Liver (tissue), 9 donors: ENCODE measurements around the gene UNC79. TPM values are rescaled to one million over a fixed set of nuclear protein-coding genes. Genes with fewer than 3 reads are reported as not detected.

ENCODE experiments used
- DNase-seq: peaks from one replicate; pipeline ENCODE4 v3.0.0-alpha.2; 2017; ENCODE audit warnings: low spot score
- H3K27ac ChIP-seq, 2 donors: one replicate each; pipeline ENCODE4 v1.7.0; 2013; ENCODE audit warnings: inconsistent platforms in 2 of 2, low read length in 2 of 2, control low read depth in 1 of 2, low read depth in 1 of 2, mild to moderate bottlenecking in 1 of 2
- H3K27me3 ChIP-seq, 4 donors: one replicate each; pipeline versions ENCODE4 v1.6.1 to v1.7.0; 2013; ENCODE audit warnings: low read length in 3 of 4, inconsistent platforms in 1 of 4, mild to moderate bottlenecking in 1 of 4, moderate library complexity in 1 of 4; ENCODE audit not compliant: control insufficient read depth in 4 of 4, insufficient read depth in 4 of 4
- H3K36me3 ChIP-seq, 4 donors: one replicate each; pipeline versions ENCODE4 v1.6.1 to v1.7.0; 2013; ENCODE audit warnings: low read length in 3 of 4, mild to moderate bottlenecking in 3 of 4, low read depth in 1 of 4, moderate library complexity in 1 of 4; ENCODE audit not compliant: control insufficient read depth in 4 of 4, insufficient read depth in 3 of 4
- H3K4me1 ChIP-seq, 4 donors: one replicate each; pipeline versions ENCODE4 v1.6.1 to v1.7.0; 2013; ENCODE audit warnings: low read length in 3 of 4, mild to moderate bottlenecking in 3 of 4, moderate library complexity in 1 of 4; ENCODE audit not compliant: control insufficient read depth in 4 of 4, insufficient read depth in 4 of 4
- H3K4me3 ChIP-seq, 3 donors: one replicate each; pipeline versions ENCODE4 v1.6.1 to v1.7.0; 2013; ENCODE audit warnings: low read length in 3 of 3, control low read depth in 1 of 3, low read depth in 1 of 3, mild to moderate bottlenecking in 1 of 3
- H3K9ac ChIP-seq, 2 donors: one replicate each; pipeline ENCODE4 v1.7.0; 2013; ENCODE audit warnings: low read length in 2 of 2, mild to moderate bottlenecking in 2 of 2, moderate library complexity in 2 of 2, control low read depth in 1 of 2, low read depth in 1 of 2
- H3K9me3 ChIP-seq, 4 donors: one replicate each; pipeline versions ENCODE4 v1.6.1 to v1.7.0; 2013; ENCODE audit warnings: low read length in 3 of 4; ENCODE audit not compliant: control insufficient read depth in 4 of 4
- ATF3 ChIP-seq: IDR thresholded peaks from 2 replicates; pipeline ENCODE4 v1.6.1; 2016; ENCODE audit warnings: antibody characterized with exemption
- CTCF ChIP-seq: fragments of 150-350 bp; IDR thresholded peaks from 2 replicates; pipeline ENCODE4 v1.5.1; 2017; ENCODE audit warnings: improper control_type of control experiment, low read depth, low read length; ENCODE audit not compliant: missing input control
- EGR1 ChIP-seq, 2 donors: IDR thresholded peaks; 2 replicates each; pipeline ENCODE4 v1.6.1; 2016 to 2018; ENCODE audit warnings: antibody characterized with exemption in 2 of 2, low read depth in 2 of 2
- FOXA1 ChIP-seq: IDR thresholded peaks from 2 replicates; pipeline ENCODE4 v1.6.1; 2016; ENCODE audit warnings: antibody characterized with exemption
- FOXA2 ChIP-seq: IDR thresholded peaks from 2 replicates; pipeline ENCODE4 v1.6.1; 2016; ENCODE audit warnings: antibody characterized with exemption
- GABPA ChIP-seq, 2 donors: IDR thresholded peaks in 1 of 2; conservative IDR thresholded peaks in 1 of 2; 2 replicates each; pipeline ENCODE4 v1.6.1; 2016; ENCODE audit warnings: antibody characterized with exemption in 2 of 2, mild to moderate bottlenecking in 1 of 2, moderate library complexity in 1 of 2
- HNF4A ChIP-seq, 2 donors: conservative IDR thresholded peaks; 2 replicates each; pipeline ENCODE4 v1.6.1; 2016; ENCODE audit warnings: antibody characterized with exemption in 2 of 2, mild to moderate bottlenecking in 2 of 2
- HNF4G ChIP-seq: IDR thresholded peaks from 2 replicates; pipeline ENCODE4 v1.6.1; 2016; ENCODE audit warnings: antibody characterized with exemption
- JUND ChIP-seq, 2 donors: IDR thresholded peaks; 2 replicates each; pipeline ENCODE4 v1.6.1; 2016; ENCODE audit warnings: antibody characterized with exemption in 2 of 2
- MAX ChIP-seq: IDR thresholded peaks from 2 replicates; pipeline ENCODE4 v1.6.1; 2016; ENCODE audit warnings: antibody characterized with exemption
- NR2F2 ChIP-seq: IDR thresholded peaks from 2 replicates; pipeline ENCODE4 v1.6.1; 2016; ENCODE audit warnings: antibody characterized with exemption
- RAD21 ChIP-seq, 2 donors: IDR thresholded peaks; 2 replicates each; pipeline ENCODE4 v1.6.1; 2016; ENCODE audit warnings: antibody characterized with exemption in 2 of 2, mild to moderate bottlenecking in 2 of 2
- REST ChIP-seq: IDR thresholded peaks from 2 replicates; pipeline ENCODE4 v1.6.1; 2016; ENCODE audit warnings: antibody characterized with exemption, mild to moderate bottlenecking
- RXRA ChIP-seq, 2 donors: IDR thresholded peaks; 2 replicates each; pipeline ENCODE4 v1.6.1; 2017 to 2018; ENCODE audit warnings: antibody characterized with exemption in 2 of 2, mild to moderate bottlenecking in 1 of 2
- SP1 ChIP-seq: IDR thresholded peaks from 2 replicates; pipeline ENCODE4 v1.6.1; 2018; ENCODE audit warnings: antibody characterized with exemption, mild to moderate bottlenecking
- TAF1 ChIP-seq: conservative IDR thresholded peaks from 2 replicates; pipeline ENCODE4 v1.6.1; 2016; ENCODE audit warnings: antibody characterized with exemption, mild to moderate bottlenecking
- YY1 ChIP-seq: IDR thresholded peaks from 2 replicates; pipeline ENCODE4 v1.6.1; 2016; ENCODE audit warnings: antibody characterized with exemption, mild to moderate bottlenecking
- ZBTB33 ChIP-seq: IDR thresholded peaks from 2 replicates; pipeline ENCODE4 v1.6.1; 2016; ENCODE audit warnings: antibody characterized with exemption
- WGBS: extraction: QIAGEN DNeasy Blood & Tissue Kit; methylation state at CpG from one replicate; pipeline ENCODE4 v1.1.7; 2013; 5-methylcytosine and 5-hydroxymethylcytosine counted together
- polyA plus RNA-seq, 2 donors: library from polyadenylated mRNA; stranded (reverse) in 1 of 2; unstranded in 1 of 2; fragments of 200-250 nt in 1 of 2; fragments of >200 nt in 1 of 2; fragmentation: Nextera tagmentation in 1 of 2; extraction: Ambion mirVana in 1 of 2; gene quantifications; one replicate each; pipeline versions ENCODE4 v1.2.1 to v1.2.3, GENCODE V29; 2013 to 2015
- total RNA-seq, 2 donors: library from RNA; depleted of rRNA; stranded (reverse); fragments of >200 nt; gene quantifications; one replicate each; pipeline ENCODE4 v1.2.3, GENCODE V29; 2014
- donor health status: healthy.
- donor health status: healthy.
- donor health status: healthy.
- donor health status: healthy.
- donor health status: healthy.

UNC79 gene
- total and polyA plus RNA-seq, 4 donors, result 0.01 to 0.08 (median 0.05) TPM; not detected in 1

GRCh38 chr14:93643127-93643526, 212.4 kb downstream of the UNC79 start:
- H3K36me3 ChIP-seq, result no peaks in the 10 kb centered on the region
- DNase-seq, result no peak
- TF ChIP-seq MAX (no peak), HNF4G (no peak), ATF3 (no peak), ZBTB33 (no peak), TAF1 (no peak), SP1 (no peak), YY1 (no peak), JUND (IDR thresholded peaks at IDR 0.05) (no peak)
- no peak overlapping the region for H3K27ac ChIP-seq
- no peaks in the 10 kb centered on the region for H3K9me3 ChIP-seq
- no peaks in the 10 kb centered on the region for H3K4me1 ChIP-seq
- H3K9ac ChIP-seq, result no peak overlapping the region
- no peak overlapping the region for H3K4me3 ChIP-seq
- H3K27me3 ChIP-seq, result peaks cover 0 to 2% (median 0%) of the 10 kb centered on the region in 4 donors
- WGBS, result 67% methylated on average over 3 of the region's 3 CpGs

- peaks cover 0 to 2% (median 0%) of the 10 kb centered on the region in 4 donors for H3K27me3 ChIP-seq
- no peaks in the 10 kb centered on the region for H3K4me1 ChIP-seq
- no peaks in the 10 kb centered on the region for H3K36me3 ChIP-seq
- WGBS, result 88% methylated on average over 5 of the region's 5 CpGs
- no peak for TF ChIP-seq RAD21 (IDR thresholded peaks at IDR 0.05)
- no peak for TF ChIP-seq GABPA (IDR thresholded peaks at IDR 0.05 in 1 of 2, conservative IDR thresholded peaks at IDR 0.05 in 1 of 2)
- no peak for TF ChIP-seq ATF3
- no peak for TF ChIP-seq SP1
- no peak for TF ChIP-seq MAX
- TF ChIP-seq CTCF, result no peak
- TF ChIP-seq JUND (IDR thresholded peaks at IDR 0.05), result no peak
- no peak for TF ChIP-seq ZBTB33
- no peak for TF ChIP-seq NR2F2
- no peak for TF ChIP-seq TAF1
- no peak for TF ChIP-seq REST
- TF ChIP-seq FOXA1, result no peak
- TF ChIP-seq RXRA (IDR thresholded peaks at IDR 0.05), result no peak
- TF ChIP-seq EGR1 (IDR thresholded peaks at IDR 0.05; ENCODE audit: low read depth in 2 of 2), result no peak
- no peak for TF ChIP-seq HNF4A (conservative IDR thresholded peaks at IDR 0.05)
- TF ChIP-seq HNF4G, result no peak
- no peak for TF ChIP-seq FOXA2
- no peak for TF ChIP-seq YY1
- no peak overlapping the region for H3K4me3 ChIP-seq
- H3K27ac ChIP-seq, result no peak overlapping the region
- H3K9ac ChIP-seq, result no peak overlapping the region
- H3K9me3 ChIP-seq, result no peaks in the 10 kb centered on the region
- DNase-seq, result no peak
These were observed 212.9 kb downstream of the UNC79 start for GRCh38 chr14:93643676-93644075.
